HepG2 (cell line): ENCODE data around the gene GPR61. TPM values are rescaled to one million over a fixed set of nuclear protein-coding genes. Genes with fewer than 3 reads are reported as not detected.

Experiments used
- AGO2 ChIP-seq: fragments of 200-400 bp; formaldehyde crosslinking; optimal IDR thresholded peaks from 2 replicates; pipeline ENCODE3; 2017; ENCODE audit warnings: mild to moderate bottlenecking, low read depth, low read length, moderate library complexity
- FOXK1 ChIP-seq: sonication (generic); formaldehyde crosslinking; IDR thresholded peaks from 2 replicates; pipeline ENCODE4 v1.4.0; 2020; ENCODE audit warnings: low read depth, missing genetic modification reagents, borderline replicate concordance
- GATAD1 ChIP-seq: IDR thresholded peaks from 2 replicates; pipeline ENCODE4 v1.6.1; 2016; ENCODE audit warnings: missing genetic modification reagents, missing compliant biosample characterization
- HDAC1 ChIP-seq: sonication (generic); formaldehyde crosslinking; IDR thresholded peaks from 2 replicates; pipeline ENCODE4 v1.5.1; 2020; ENCODE audit warnings: mild to moderate bottlenecking, missing genetic modification reagents
- HIVEP1 ChIP-seq: sonication (generic); formaldehyde crosslinking; IDR thresholded peaks from 2 replicates; pipeline ENCODE4 v1.4.0; 2020; ENCODE audit warnings: mild to moderate bottlenecking, missing genetic modification reagents
- NFKB2 ChIP-seq: sonication (generic); formaldehyde crosslinking; IDR thresholded peaks from 2 replicates; pipeline ENCODE4 v1.4.0; 2020; ENCODE audit warnings: missing genetic modification reagents, borderline replicate concordance
- SIX1 ChIP-seq: sonication (generic); formaldehyde crosslinking; IDR thresholded peaks from 2 replicates; pipeline ENCODE4 v1.4.0; 2020; ENCODE audit warnings: missing genetic modification reagents, borderline replicate concordance
- SNAI1 ChIP-seq: sonication (generic); formaldehyde crosslinking; IDR thresholded peaks from 2 replicates; pipeline ENCODE4 v1.5.0; 2020; ENCODE audit warnings: mild to moderate bottlenecking, missing genetic modification reagents, borderline replicate concordance
- ZFX ChIP-seq: sonication (generic); formaldehyde crosslinking; IDR thresholded peaks from 2 replicates; pipeline ENCODE4 v1.4.0; 2020; ENCODE audit warnings: mild to moderate bottlenecking, low read depth, missing genetic modification reagents, moderate library complexity
- ZNF781 ChIP-seq: sonication (generic); formaldehyde crosslinking; IDR thresholded peaks from 2 replicates; pipeline ENCODE4 v1.5.1; 2020; ENCODE audit warnings: borderline replicate concordance, mild to moderate bottlenecking, missing genetic modification reagents; ENCODE audit errors: not compliant biosample characterization
- ZNF792 ChIP-seq: IDR thresholded peaks from 2 replicates; pipeline ENCODE4 v1.6.1; 2016
- polyA plus RNA-seq, 8 experiments: library from polyadenylated mRNA; depleted of rRNA in 3 of 8; stranded (reverse) in 7 of 8; unstranded in 1 of 8; fragments of >200 nt; fragmentation: Illumina TruSeq in 4 of 8; extraction: Trizol in 4 of 8; gene quantifications; 2 replicates each; pipeline versions ENCODE4 v1.2.1 to v1.2.3, GENCODE V29; 2011 to 2016; ENCODE audit warnings: low read depth in 4 of 8, missing spikeins in 1 of 8, mixed read lengths in 1 of 8; ENCODE audit not compliant: insufficient read depth in 1 of 8
- total RNA-seq, 5 experiments: library from RNA; depleted of rRNA; stranded (reverse); fragments of >200 nt; fragmentation: Illumina TruSeq; extraction: Trizol; gene quantifications; 2 replicates each; pipeline ENCODE4 v1.2.3, GENCODE V29; 2016; ENCODE audit warnings: low read depth in 1 of 5
- TF ChIP-seq, protein P1 (sequence below): sonication (generic); formaldehyde crosslinking; IDR thresholded peaks from 2 replicates; pipeline ENCODE4 v1.4.0; 2020; ENCODE audit warnings: missing genetic modification reagents, low read depth, mild to moderate bottlenecking, borderline replicate concordance
- TF ChIP-seq, protein P2 (sequence below): IDR thresholded peaks from 2 replicates; pipeline ENCODE4 v1.6.1; 2016; ENCODE audit warnings: missing compliant biosample characterization, missing genetic modification reagents, borderline replicate concordance
- TF ChIP-seq, protein P3 (sequence below): sonication (generic); formaldehyde crosslinking; IDR thresholded peaks from 2 replicates; pipeline ENCODE4 v1.5.0; 2020; ENCODE audit warnings: missing genetic modification reagents, mild to moderate bottlenecking, borderline replicate concordance
- TF ChIP-seq, protein P4 (sequence below): sonication (generic); formaldehyde crosslinking; IDR thresholded peaks from 2 replicates; pipeline ENCODE4 v1.4.0; 2020; ENCODE audit warnings: missing genetic modification reagents, borderline replicate concordance
- TF ChIP-seq, protein P5 (sequence below): IDR thresholded peaks from 2 replicates; pipeline ENCODE4 v1.6.1; 2016
- TF ChIP-seq, protein P6 (sequence below): sonication (generic); formaldehyde crosslinking; IDR thresholded peaks from 2 replicates; pipeline ENCODE4 v1.8.1; 2023; ENCODE audit warnings: mild to moderate bottlenecking, missing genetic modification reagents

The GPR61 gene
- total and polyA plus RNA-seq, 2 of the 13 experiments (the other 11 are each of a cell fraction or from before 2014, with no cell fraction given) = not detected

DNA sequence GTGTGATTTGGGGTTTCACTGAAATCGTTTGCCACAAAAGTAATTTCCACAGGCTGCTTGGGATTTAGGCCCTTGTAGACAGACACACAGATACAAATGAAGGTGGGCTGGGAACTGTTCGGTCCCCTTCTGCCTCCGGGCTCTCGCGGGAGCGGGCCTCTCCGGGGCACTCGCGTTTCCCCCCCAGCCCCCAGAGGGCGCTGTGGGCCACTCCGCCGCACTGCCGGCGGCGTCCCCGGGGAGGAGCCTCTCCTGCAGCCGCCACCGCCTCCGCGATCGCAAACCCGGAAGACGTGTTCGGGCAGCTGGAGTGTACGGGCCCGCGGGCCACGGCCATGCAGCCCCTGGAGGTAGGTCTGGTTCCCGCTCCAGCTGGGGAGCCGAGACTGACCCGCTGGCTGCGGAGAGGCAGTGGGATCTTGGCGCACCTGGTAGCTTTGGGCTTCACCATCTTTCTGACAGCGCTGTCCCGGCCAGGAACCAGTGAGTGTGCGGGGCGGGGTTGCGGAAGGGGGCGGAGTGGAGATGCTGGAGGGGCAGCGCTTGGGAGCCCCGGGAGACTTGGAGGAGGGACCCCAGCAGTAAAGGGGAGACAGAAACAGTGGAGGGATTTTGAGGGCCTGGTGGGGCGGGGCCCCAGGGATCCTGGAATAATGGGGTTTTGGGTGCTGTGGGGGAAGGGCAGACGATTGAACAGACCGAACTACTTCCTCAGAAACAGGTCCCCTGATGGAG, 45.7 kb upstream of the GPR61 start, which contains the start of gene CYB561D1 (continued):
- peak; percentile 67; the same call in 1 of the 2 replicates for TF ChIP-seq FOXK1 (CRISPR knock-in tag)
- TF ChIP-seq HDAC1 (CRISPR knock-in tag) = peak; percentile 94
- TF ChIP-seq, protein P1, sequence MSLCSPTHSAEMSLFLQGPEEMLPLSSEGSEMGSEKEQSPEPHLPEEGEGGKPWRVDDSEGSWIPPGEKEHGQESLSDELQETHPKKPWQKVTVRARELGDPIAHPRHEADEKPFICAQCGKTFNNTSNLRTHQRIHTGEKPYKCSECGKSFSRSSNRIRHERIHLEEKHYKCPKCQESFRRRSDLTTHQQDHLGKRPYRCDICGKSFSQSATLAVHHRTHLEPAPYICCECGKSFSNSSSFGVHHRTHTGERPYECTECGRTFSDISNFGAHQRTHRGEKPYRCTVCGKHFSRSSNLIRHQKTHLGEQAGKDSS (CRISPR knock-in tag) = peak; percentile 25; the same call in 1 of the 2 replicates
- TF ChIP-seq, protein P2, sequence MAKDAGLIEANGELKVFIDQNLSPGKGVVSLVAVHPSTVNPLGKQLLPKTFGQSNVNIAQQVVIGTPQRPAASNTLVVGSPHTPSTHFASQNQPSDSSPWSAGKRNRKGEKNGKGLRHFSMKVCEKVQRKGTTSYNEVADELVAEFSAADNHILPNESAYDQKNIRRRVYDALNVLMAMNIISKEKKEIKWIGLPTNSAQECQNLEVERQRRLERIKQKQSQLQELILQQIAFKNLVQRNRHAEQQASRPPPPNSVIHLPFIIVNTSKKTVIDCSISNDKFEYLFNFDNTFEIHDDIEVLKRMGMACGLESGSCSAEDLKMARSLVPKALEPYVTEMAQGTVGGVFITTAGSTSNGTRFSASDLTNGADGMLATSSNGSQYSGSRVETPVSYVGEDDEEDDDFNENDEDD = peak; percentile 53; the same call in 1 of the 2 replicates
- TF ChIP-seq, protein P3, sequence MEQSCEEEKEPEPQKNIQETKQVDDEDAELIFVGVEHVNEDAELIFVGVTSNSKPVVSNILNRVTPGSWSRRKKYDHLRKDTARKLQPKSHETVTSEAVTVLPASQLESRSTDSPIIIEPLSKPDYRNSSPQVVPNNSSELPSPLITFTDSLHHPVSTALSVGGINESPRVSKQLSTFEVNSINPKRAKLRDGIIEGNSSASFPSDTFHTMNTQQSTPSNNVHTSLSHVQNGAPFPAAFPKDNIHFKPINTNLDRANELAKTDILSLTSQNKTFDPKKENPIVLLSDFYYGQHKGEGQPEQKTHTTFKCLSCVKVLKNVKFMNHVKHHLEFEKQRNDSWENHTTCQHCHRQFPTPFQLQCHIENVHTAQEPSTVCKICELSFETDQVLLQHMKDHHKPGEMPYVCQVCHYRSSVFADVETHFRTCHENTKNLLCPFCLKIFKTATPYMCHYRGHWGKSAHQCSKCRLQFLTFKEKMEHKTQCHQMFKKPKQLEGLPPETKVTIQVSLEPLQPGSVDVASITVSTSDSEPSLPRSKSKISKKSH (CRISPR knock-in tag) = peak; percentile 86
- peak; percentile 69; the same call in 1 of the 2 replicates for TF ChIP-seq NFKB2 (CRISPR knock-in tag)
- TF ChIP-seq ZNF781 = peak; percentile 62
- no peak for TF ChIP-seq SNAI1
- peak; percentile 88 for TF ChIP-seq ZFX (CRISPR knock-in tag)
- TF ChIP-seq, protein P4, sequence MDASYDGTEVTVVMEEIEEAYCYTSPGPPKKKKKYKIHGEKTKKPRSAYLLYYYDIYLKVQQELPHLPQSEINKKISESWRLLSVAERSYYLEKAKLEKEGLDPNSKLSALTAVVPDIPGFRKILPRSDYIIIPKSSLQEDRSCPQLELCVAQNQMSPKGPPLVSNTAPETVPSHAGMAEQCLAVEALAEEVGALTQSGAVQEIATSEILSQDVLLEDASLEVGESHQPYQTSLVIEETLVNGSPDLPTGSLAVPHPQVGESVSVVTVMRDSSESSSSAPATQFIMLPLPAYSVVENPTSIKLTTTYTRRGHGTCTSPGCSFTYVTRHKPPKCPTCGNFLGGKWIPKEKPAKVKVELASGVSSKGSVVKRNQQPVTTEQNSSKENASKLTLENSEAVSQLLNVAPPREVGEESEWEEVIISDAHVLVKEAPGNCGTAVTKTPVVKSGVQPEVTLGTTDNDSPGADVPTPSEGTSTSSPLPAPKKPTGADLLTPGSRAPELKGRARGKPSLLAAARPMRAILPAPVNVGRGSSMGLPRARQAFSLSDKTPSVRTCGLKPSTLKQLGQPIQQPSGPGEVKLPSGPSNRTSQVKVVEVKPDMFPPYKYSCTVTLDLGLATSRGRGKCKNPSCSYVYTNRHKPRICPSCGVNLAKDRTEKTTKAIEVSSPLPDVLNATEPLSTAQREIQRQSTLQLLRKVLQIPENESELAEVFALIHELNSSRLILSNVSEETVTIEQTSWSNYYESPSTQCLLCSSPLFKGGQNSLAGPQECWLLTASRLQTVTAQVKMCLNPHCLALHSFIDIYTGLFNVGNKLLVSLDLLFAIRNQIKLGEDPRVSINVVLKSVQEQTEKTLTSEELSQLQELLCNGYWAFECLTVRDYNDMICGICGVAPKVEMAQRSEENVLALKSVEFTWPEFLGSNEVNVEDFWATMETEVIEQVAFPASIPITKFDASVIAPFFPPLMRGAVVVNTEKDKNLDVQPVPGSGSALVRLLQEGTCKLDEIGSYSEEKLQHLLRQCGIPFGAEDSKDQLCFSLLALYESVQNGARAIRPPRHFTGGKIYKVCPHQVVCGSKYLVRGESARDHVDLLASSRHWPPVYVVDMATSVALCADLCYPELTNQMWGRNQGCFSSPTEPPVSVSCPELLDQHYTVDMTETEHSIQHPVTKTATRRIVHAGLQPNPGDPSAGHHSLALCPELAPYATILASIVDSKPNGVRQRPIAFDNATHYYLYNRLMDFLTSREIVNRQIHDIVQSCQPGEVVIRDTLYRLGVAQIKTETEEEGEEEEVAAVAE = peak; percentile 53; the same call in 1 of the 2 replicates
- TF ChIP-seq HIVEP1 (CRISPR knock-in tag) = peak; percentile 85
- TF ChIP-seq, protein P5, sequence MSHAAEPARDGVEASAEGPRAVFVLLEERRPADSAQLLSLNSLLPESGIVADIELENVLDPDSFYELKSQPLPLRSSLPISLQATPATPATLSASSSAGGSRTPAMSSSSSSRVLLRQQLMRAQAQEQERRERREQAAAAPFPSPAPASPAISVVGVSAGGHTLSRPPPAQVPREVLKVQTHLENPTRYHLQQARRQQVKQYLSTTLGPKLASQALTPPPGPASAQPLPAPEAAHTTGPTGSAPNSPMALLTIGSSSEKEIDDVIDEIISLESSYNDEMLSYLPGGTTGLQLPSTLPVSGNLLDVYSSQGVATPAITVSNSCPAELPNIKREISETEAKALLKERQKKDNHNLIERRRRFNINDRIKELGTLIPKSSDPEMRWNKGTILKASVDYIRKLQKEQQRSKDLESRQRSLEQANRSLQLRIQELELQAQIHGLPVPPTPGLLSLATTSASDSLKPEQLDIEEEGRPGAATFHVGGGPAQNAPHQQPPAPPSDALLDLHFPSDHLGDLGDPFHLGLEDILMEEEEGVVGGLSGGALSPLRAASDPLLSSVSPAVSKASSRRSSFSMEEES = 0 out of 2 replicates have a peak, but pooled peaks have one; percentile 15
- peak; percentile 84 for TF ChIP-seq AGO2
- TF ChIP-seq ZNF792 = peak; percentile 65; the same call in 1 of the 2 replicates
- TF ChIP-seq SIX1 (CRISPR knock-in tag) = no peak
- peak; percentile 87 for TF ChIP-seq GATAD1 (CRISPR knock-in tag)
- TF ChIP-seq, protein P6, sequence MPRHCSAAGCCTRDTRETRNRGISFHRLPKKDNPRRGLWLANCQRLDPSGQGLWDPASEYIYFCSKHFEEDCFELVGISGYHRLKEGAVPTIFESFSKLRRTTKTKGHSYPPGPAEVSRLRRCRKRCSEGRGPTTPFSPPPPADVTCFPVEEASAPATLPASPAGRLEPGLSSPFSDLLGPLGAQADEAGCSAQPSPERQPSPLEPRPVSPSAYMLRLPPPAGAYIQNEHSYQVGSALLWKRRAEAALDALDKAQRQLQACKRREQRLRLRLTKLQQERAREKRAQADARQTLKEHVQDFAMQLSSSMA (CRISPR knock-in tag) = 0 out of 2 replicates have a peak, but pooled peaks have one; percentile 58
